Nephron (organoid): ENCODE results near the gene ADAMTSL5.

Source experiments
- H3K27ac Mint-ChIP-seq, 3 experiments: 2 replicates each; pipeline ENCODE4 v1.8.0; 2020; ENCODE audit warnings: mixed read lengths in 3 of 3, mild to moderate bottlenecking in 2 of 3, moderate library complexity in 1 of 3
- H3K27me3 Mint-ChIP-seq: 2 replicates; pipeline ENCODE4 v1.8.0; 2021; ENCODE audit warnings: low read depth, mild to moderate bottlenecking, moderate library complexity, mixed read lengths
- H3K36me3 Mint-ChIP-seq: 2 replicates; pipeline ENCODE4 v1.8.0; 2020; ENCODE audit warnings: low read depth, mixed read lengths
- H3K4me1 Mint-ChIP-seq: 2 replicates; pipeline ENCODE4 v1.8.0; 2020; ENCODE audit warnings: mixed read lengths
- H3K4me3 Mint-ChIP-seq, 3 experiments: 2 replicates each; pipeline ENCODE4 v1.8.0; 2020; ENCODE audit warnings: mild to moderate bottlenecking in 3 of 3, mixed read lengths in 3 of 3, moderate library complexity in 2 of 3
- H3K9me3 Mint-ChIP-seq: 2 replicates; pipeline ENCODE4 v1.8.0; 2020; ENCODE audit warnings: mixed read lengths
- CTCF ChIP-seq, 3 experiments: fragments of 200-600 bp; sonication (generic); IDR thresholded peaks; one replicate each; pipeline ENCODE4 v1.5.0; 2021; ENCODE audit warnings: antibody characterized with exemption in 3 of 3; ENCODE audit not compliant: unreplicated experiment in 3 of 3

Gene ADAMTSL5

GRCh38 chr19:1512671-1513498 is at the start of gene ADAMTSL5:
Gene ADAMTSL5, minus strand, starts transcription at chr19:1513019. Its CDS starts 2,076 bp downstream, at chr19:1510943.
- Mint-ChIP-seq H3K27me3 (peaks cover 39% of the 10 kb centered on the region), H3K27ac (no peak within 1 kb of the TSS), H3K36me3 (no peaks in the 10 kb centered on the region), H3K4me1 (peaks cover 21% of the 10 kb centered on the region), H3K4me3 (peak within 1 kb of the TSS in 2 of 3 experiments; percentile 66 to 72), H3K9me3 (peaks cover 3% of the 10 kb centered on the region)
- no peak for TF ChIP-seq CTCF (IDR thresholded peaks at IDR 0.05; ENCODE audit: unreplicated experiment in 3 of 3)

- Mint-ChIP-seq H3K4me1 (peaks cover 5% of the 10 kb centered on the region), H3K9me3 (no peaks in the 10 kb centered on the region), H3K36me3 (peaks cover 45% of the 10 kb centered on the region), H3K27ac (no peak overlapping the region), H3K27me3 (no peaks in the 10 kb centered on the region), H3K4me3 (no peak overlapping the region)
- no peak for TF ChIP-seq CTCF (IDR thresholded peaks at IDR 0.05; ENCODE audit: unreplicated experiment in 3 of 3)
Measured at GRCh38 chr19:1561236-1561842, 48.5 kb upstream of the ADAMTSL5 start.

GRCh38 chr19:1560286-1560882 is 47.6 kb upstream of the ADAMTSL5 start:
- TF ChIP-seq CTCF (IDR thresholded peaks at IDR 0.05; ENCODE audit: unreplicated experiment in 3 of 3), result no peak
- Mint-ChIP-seq H3K9me3 (no peaks in the 10 kb centered on the region), H3K27ac (peak overlapping the region in 1 of 3 experiments; percentile 54), H3K4me1 (peaks cover 5% of the 10 kb centered on the region), H3K27me3 (no peaks in the 10 kb centered on the region), H3K4me3 (no peak overlapping the region), H3K36me3 (peaks cover 43% of the 10 kb centered on the region)

- H3K36me3 Mint-ChIP-seq, result peaks cover 38% of the 10 kb centered on the region
- no peak for TF ChIP-seq CTCF (IDR thresholded peaks at IDR 0.05; ENCODE audit: unreplicated experiment in 3 of 3)
- no peak overlapping the region for H3K4me3 Mint-ChIP-seq
- H3K9me3 Mint-ChIP-seq, result no peaks in the 10 kb centered on the region
- peak overlapping the region in 1 of 3 experiments; percentile 39 for H3K27ac Mint-ChIP-seq
- peaks cover 5% of the 10 kb centered on the region for H3K4me1 Mint-ChIP-seq
- H3K27me3 Mint-ChIP-seq, result no peaks in the 10 kb centered on the region
Measured at GRCh38 chr19:1558552-1558951, 45.7 kb upstream of the ADAMTSL5 start.

GRCh38 chr19:1556390-1557070 is 43.7 kb upstream of the ADAMTSL5 start:
- Mint-ChIP-seq H3K27me3 (no peaks in the 10 kb centered on the region), H3K4me3 (no peak overlapping the region), H3K9me3 (no peaks in the 10 kb centered on the region), H3K36me3 (peaks cover 26% of the 10 kb centered on the region), H3K4me1 (peaks cover 5% of the 10 kb centered on the region), H3K27ac (no peak overlapping the region)
- no peak for TF ChIP-seq CTCF (IDR thresholded peaks at IDR 0.05; ENCODE audit: unreplicated experiment in 3 of 3)
